ENCODE data around the gene SIRT2. TPM values are rescaled to one million over a fixed set of nuclear protein-coding genes. Genes with fewer than 3 reads are reported as not detected.

Gene SIRT2
- total RNA-seq, 4 donors from 2014 or later: 39.8 to 71.5 (median 52.7) TPM

DNA sequence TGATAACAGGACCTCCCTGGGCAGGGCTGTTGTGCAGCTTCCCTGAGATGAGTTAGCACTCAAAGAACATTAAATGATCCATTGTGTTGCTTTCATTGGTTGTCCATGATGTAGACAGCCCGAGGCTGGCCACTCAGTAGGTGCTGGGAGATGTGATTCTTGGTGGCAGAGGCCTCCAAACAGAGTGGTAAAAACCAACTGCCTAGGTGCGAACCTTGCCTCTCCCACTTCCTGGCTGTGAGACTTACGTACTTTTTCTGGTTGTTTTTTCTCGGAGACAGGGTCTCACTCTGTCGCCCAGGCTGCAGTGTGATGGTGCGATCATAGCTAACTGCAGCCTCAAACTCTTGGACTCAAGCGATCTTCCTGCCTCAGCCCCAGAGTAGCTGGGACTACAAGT is 25.0 kb upstream of the SIRT2 start:
- TF ChIP-seq, protein P1, sequence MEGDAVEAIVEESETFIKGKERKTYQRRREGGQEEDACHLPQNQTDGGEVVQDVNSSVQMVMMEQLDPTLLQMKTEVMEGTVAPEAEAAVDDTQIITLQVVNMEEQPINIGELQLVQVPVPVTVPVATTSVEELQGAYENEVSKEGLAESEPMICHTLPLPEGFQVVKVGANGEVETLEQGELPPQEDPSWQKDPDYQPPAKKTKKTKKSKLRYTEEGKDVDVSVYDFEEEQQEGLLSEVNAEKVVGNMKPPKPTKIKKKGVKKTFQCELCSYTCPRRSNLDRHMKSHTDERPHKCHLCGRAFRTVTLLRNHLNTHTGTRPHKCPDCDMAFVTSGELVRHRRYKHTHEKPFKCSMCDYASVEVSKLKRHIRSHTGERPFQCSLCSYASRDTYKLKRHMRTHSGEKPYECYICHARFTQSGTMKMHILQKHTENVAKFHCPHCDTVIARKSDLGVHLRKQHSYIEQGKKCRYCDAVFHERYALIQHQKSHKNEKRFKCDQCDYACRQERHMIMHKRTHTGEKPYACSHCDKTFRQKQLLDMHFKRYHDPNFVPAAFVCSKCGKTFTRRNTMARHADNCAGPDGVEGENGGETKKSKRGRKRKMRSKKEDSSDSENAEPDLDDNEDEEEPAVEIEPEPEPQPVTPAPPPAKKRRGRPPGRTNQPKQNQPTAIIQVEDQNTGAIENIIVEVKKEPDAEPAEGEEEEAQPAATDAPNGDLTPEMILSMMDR (IDR thresholded peaks at IDR 0.05): no peak
- TF ChIP-seq POLR2A (IDR thresholded peaks at IDR 0.05): no peak
- Histone ChIP-seq H3K4me1 (peaks cover 0 to 3% (median 3%) of the 10 kb centered on the region in 3 donors), H3K36me3 (peaks cover 0 to 59% (median 13%) of the 10 kb centered on the region in 3 donors), H3K27ac (no peak overlapping the region), H3K9me3 (no peaks in the 10 kb centered on the region), H3K4me3 (no peak overlapping the region), H3K27me3 (no peaks in the 10 kb centered on the region)
- no peak for DNase-seq
- 97 to 100% methylated on average over 4 to 7 of the region's 7 CpGs for WGBS, 2 donors
- intact Hi-C loops (cut with DNase I): no loop called here

DNA sequence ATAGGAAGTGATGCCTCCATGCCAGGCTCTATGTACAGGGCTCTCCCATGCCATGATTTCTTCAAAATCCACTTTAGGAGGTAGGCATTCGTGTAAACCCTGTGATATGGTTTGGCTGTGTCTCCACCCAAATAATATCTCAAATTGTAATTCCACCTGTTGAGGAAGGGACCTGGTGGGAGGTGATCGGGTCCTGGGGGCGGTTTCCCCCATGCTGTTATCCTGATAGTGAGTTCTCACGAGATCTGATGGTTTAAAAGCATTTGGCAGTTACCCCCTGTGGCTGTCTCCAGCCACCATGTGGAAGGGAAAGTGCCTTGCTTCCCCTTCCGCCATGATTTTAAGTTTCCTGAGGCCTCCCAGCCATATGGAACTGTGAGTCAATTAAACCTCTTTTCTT is 23.1 kb upstream of the SIRT2 start:
- Histone ChIP-seq H3K27ac (no peak overlapping the region), H3K27me3 (no peaks in the 10 kb centered on the region), H3K9me3 (no peaks in the 10 kb centered on the region), H3K36me3 (peaks cover 0 to 60% (median 13%) of the 10 kb centered on the region in 3 donors), H3K4me1 (no peaks in the 10 kb centered on the region), H3K4me3 (no peak overlapping the region)
- 89 to 90% methylated on average over 5 of the region's 5 CpGs for WGBS, 2 donors
- TF ChIP-seq, protein P1 (IDR thresholded peaks at IDR 0.05): no peak
- TF ChIP-seq POLR2A (IDR thresholded peaks at IDR 0.05): no peak
- intact Hi-C loops (cut with DNase I): no loop called here
- no peak for DNase-seq

DNA sequence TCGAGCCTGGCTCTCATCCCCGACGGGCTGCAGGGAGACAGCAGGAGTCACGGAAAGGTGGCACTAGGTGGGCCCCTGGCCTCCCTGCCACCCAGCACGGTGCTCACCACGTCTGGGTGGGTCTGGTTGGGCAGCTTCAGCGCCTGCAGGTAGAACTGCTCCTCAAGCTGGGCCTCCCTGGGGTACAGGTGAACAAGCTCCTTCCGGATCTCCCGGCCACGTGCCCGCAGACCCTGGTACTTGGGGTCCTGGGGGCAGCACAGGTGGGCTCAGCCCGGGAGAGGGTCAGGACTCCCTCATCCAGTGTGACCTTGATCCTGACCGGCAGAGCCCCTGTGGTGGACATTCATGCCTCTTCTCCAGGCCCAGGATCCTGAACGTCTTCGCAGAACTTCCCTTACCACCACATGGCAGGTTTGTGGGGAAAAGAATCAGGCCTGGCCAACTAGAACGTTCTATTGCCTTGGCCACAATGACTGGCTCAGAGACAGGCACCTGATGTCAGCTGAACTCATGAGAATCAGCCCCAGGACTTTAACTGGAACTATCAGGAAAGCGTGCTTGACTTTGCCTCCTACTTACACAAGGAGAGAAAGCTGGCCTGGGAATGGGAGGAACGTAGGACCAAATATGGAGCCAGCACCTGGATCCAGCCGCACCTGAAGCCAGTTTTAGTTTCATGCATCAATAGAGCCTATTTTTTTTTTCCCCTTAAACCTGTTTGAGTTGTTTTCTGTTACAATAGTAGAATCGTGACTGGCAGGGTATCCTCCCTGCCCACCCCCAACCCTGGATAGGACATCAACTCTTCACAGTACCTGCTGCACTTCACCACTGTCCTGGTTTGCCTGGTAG is 22.2 kb upstream of the SIRT2 start:
- intact Hi-C loops (cut with DNase I): no loop called here
- Histone ChIP-seq H3K4me3 (no peak overlapping the region), H3K27ac (no peak overlapping the region), H3K27me3 (no peaks in the 10 kb centered on the region), H3K36me3 (peaks cover 0 to 60% (median 13%) of the 10 kb centered on the region in 3 donors), H3K9me3 (no peaks in the 10 kb centered on the region), H3K4me1 (no peaks in the 10 kb centered on the region)
- TF ChIP-seq, protein P1 (IDR thresholded peaks at IDR 0.05): no peak
- no peak for TF ChIP-seq POLR2A (IDR thresholded peaks at IDR 0.05)
- 87 to 91% methylated on average over 11 to 17 of the region's 20 CpGs for WGBS, 2 donors
- DNase-seq: no peak

DNA sequence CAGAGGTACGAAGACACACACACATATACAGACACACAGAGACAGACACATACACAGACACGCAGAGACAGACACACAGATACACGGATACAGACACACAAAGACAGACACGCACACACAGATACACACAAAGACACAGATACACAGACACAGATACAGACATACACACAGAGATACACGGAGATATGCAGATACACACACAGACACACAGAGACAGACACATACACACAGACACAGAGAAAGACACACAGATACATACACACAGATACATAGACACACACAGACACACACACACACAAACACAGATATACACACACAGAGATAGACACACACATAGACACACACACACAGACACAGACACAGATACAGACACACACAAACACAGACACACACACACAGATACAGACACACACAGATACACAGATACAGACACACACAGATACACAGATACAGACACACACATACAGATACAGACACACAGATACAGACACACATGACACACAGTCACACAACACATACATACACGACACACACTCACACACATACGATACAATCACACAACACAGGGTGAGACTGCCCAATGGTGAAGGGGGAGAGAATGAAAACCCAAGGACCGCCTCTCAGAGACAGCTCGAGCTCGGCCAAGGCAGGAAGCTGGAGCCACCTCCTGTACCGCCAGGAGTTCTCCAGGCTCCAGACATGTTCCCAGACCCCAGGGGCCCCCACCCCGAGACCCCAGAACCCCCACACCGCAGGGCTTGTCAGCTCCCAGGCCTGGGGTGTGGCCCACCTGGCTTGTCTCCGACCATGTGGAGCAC is 21.4 kb upstream of the SIRT2 start:
- 66 to 70% methylated on average over 7 to 10 of the region's 14 CpGs for WGBS, 2 donors
- DNase-seq: no peak

More for the DNA sequence above, 21.4 kb upstream of the SIRT2 start:
- Histone ChIP-seq H3K36me3 (peaks cover 0 to 55% (median 13%) of the 10 kb centered on the region in 3 donors), H3K4me1 (no peaks in the 10 kb centered on the region), H3K4me3 (no peak overlapping the region), H3K27me3 (no peaks in the 10 kb centered on the region), H3K27ac (no peak overlapping the region), H3K9me3 (no peaks in the 10 kb centered on the region)
- intact Hi-C loops (cut with DNase I): no loop called here
- TF ChIP-seq, protein P1 (IDR thresholded peaks at IDR 0.05): no peak
- no peak for TF ChIP-seq POLR2A (IDR thresholded peaks at IDR 0.05)
